ENCODE results near the gene EYA2. TPM values are rescaled to one million over a fixed set of nuclear protein-coding genes. Genes with fewer than 3 reads are reported as not detected.

EYA2 gene
- total RNA-seq, 1 experiment from 2014 or later = 0.74 TPM

DNA sequence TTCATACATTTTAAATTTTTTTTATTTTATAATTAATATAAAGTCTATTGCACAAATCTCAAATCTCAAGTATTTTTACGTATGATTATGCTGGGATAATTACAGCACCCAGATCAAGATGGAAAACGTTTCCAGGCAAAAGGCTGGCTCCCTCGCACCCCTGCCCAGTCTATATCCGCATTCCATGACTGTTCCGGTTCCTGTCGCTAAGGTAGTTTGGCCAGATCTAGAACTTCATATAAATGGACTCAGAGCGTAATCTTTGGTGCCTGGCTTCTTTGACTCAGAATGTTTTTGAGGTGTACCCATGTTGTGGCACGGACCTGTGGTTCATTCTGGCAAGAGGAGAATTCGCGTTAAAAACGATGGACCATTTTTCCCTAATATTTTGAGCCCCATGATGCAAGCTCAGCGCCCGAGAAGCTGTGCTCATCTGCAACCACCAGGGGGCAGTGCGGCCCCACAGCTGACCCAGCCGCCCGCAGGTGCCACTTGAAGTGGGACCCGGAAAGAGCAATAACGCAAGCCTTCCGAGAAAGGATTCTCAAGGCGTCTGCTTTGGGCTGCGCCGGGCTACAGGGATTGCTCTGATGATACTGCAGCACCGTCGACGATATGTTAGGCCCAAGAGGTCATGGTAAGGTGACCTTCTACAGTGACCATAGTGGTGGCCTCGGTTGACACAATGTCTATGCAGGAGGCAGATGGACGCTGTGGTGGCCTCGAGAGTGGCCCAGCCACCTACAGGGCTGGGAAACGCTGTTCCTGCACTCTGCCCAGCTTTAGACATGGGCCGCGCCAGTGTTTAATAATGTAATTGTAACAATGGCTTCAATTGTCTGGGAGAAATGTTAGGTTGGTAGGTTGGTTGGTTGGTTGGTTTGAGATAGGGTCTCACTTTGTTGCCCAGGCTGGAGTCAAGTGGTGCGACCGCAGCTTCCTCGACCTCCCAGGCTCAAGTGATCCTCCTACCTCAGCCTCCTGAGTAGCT lies 301.7 kb downstream of the EYA2 start:
- no peak overlapping the region for H2BK15ac ChIP-seq (ENCODE audit: low read depth, low read length)
- H3K27ac Mint-ChIP-seq = 0 out of 7 replicates have a peak overlapping the region, but pooled peaks of 1 of the 3 experiments have one; percentile 86
- no peaks in the 10 kb centered on the region for H3K9me3 ChIP-seq (ENCODE audit: control insufficient read depth, low read depth, low read length)
- no peak overlapping the region for H3K4ac ChIP-seq (ENCODE audit: low read depth, low read length)
- TF ChIP-seq, protein P1, sequence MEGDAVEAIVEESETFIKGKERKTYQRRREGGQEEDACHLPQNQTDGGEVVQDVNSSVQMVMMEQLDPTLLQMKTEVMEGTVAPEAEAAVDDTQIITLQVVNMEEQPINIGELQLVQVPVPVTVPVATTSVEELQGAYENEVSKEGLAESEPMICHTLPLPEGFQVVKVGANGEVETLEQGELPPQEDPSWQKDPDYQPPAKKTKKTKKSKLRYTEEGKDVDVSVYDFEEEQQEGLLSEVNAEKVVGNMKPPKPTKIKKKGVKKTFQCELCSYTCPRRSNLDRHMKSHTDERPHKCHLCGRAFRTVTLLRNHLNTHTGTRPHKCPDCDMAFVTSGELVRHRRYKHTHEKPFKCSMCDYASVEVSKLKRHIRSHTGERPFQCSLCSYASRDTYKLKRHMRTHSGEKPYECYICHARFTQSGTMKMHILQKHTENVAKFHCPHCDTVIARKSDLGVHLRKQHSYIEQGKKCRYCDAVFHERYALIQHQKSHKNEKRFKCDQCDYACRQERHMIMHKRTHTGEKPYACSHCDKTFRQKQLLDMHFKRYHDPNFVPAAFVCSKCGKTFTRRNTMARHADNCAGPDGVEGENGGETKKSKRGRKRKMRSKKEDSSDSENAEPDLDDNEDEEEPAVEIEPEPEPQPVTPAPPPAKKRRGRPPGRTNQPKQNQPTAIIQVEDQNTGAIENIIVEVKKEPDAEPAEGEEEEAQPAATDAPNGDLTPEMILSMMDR (conservative IDR thresholded peaks at IDR 0.05) = peak; percentile 99
- H2AK5ac ChIP-seq (ENCODE audit: insufficient read length, low read length) = no peak overlapping the region
- no peak overlapping the region for H3K27ac ChIP-seq (ENCODE audit: insufficient read length, low read depth, low read length)
- H2BK120ac ChIP-seq (ENCODE audit: low read depth, low read length, poor library complexity, severe bottlenecking) = no peak overlapping the region
- H3K79me1 ChIP-seq (ENCODE audit: insufficient read depth, low read depth, low read length, poor library complexity, severe bottlenecking) = no peaks in the 10 kb centered on the region
- H3K56ac ChIP-seq (ENCODE audit: insufficient read length, low read depth, low read length) = no peak overlapping the region
- no peaks in the 10 kb centered on the region for H3K27me3 ChIP-seq (ENCODE audit: insufficient read depth, low read length)
- H3K4me1 Mint-ChIP-seq = peaks cover 4 to 7% of the 10 kb centered on the region in 2 experiments
- WGBS (ENCODE audit: extremely low coverage, insufficient read length, low lambda C conversion rate) = no CpG with 5 or more reads among the region's 34 CpGs
- no peaks in the 10 kb centered on the region for H3K36me3 Mint-ChIP-seq (ENCODE audit: insufficient read depth in 1 of 3, low read depth in 3 of 3)
- no peaks in the 10 kb centered on the region for H3K4me1 ChIP-seq (ENCODE audit: insufficient read depth, low read length)
- no peak overlapping the region for H3K9ac ChIP-seq (ENCODE audit: extremely low read depth, insufficient read length, low read length)
- H4K20me1 ChIP-seq (ENCODE audit: control insufficient read depth, insufficient read depth, insufficient read length) = no peaks in the 10 kb centered on the region
- H3K79me2 ChIP-seq (ENCODE audit: insufficient read depth, low read length) = no peaks in the 10 kb centered on the region
- no peak overlapping the region for H2BK12ac ChIP-seq (ENCODE audit: insufficient read length, low read depth, low read length)
- peak; percentile 83 for DNase-seq
- no peak overlapping the region for H3K23ac ChIP-seq (ENCODE audit: insufficient read length, low read depth, low read length)
- H4K8ac ChIP-seq (replicated peaks; ENCODE audit: insufficient read length, low read depth, low read length) = no peak overlapping the region
- no peak overlapping the region for H3K14ac ChIP-seq (ENCODE audit: insufficient read depth, low read length)
- H3K4me3 Mint-ChIP-seq = no peak overlapping the region
- H3K9me3 Mint-ChIP-seq = no peaks in the 10 kb centered on the region
- H4K91ac ChIP-seq (ENCODE audit: insufficient read length, low read depth, low read length) = no peak overlapping the region
- H2BK20ac ChIP-seq (ENCODE audit: low read depth, low read length, poor library complexity, severe bottlenecking) = no peak overlapping the region
- H4K5ac ChIP-seq (ENCODE audit: insufficient read length, low read depth, low read length) = no peak overlapping the region
- H3K18ac ChIP-seq (ENCODE audit: insufficient read length, low read depth, low read length) = no peak overlapping the region
- H2BK5ac ChIP-seq (ENCODE audit: insufficient read length, low read length) = no peak overlapping the region
- no peak overlapping the region for H3T11ph ChIP-seq (ENCODE audit: low read length)
- no peaks in the 10 kb centered on the region for H3K23me2 ChIP-seq (ENCODE audit: insufficient read length, low read depth, low read length, poor library complexity, severe bottlenecking)
- H3K4me2 ChIP-seq (ENCODE audit: insufficient read depth, insufficient read length, low read length) = no peak overlapping the region
- H3K27me3 Mint-ChIP-seq (ENCODE audit: low read depth) = no peaks in the 10 kb centered on the region
- no peak overlapping the region for H2AFZ ChIP-seq (ENCODE audit: low read length)
